Measurements from ENCODE around the gene EPHB3.

The EPHB3 gene

DNA sequence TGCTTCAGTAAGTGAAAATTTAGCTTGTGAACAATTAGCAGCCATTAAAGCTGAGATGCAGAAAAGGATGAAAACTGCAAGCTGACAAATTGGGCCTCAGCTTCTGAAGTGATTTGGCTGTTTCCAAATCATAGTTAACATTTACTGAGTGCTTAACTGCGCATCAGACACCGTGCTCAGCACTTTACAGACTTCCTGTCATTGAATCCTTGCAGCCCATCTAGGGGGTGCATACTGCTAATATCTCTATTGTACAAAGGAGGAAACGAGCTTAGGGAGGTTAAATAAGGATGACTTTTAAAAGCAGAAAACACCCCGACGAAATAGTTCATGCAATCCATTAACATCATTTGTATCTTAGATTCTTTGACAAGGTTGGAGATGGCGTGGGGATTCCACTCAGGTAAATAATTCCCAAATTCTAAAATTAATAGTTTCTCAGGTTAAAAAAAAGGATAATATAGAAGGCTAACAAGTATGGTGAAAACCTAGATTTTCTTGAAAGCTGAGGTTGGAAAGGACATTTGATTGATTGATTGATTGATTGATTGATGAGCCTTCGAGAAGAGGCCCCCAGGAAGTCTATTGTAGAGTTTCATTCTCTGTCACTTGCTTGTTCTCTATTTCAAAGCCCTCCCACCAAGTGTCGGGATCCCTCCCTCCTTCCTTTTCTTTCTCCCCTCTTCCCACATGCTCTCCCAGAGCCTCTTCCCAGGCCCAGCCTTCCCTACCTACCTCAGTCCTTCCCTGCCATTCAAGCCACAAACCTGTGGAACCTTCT, 23.5 kb upstream of the EPHB3 start:
- no peaks in the 10 kb centered on the region for H3K9me3 ChIP-seq (replicated peaks; ENCODE audit: low read length)
- peaks cover 69% of the 10 kb centered on the region for H3K27me3 ChIP-seq (ENCODE audit: control insufficient read depth, insufficient read depth, low read length)
- no peaks in the 10 kb centered on the region for H3K4me1 ChIP-seq (ENCODE audit: control insufficient read depth, insufficient read depth, low read length)
- no peak overlapping the region for H3K9ac ChIP-seq (ENCODE audit: low read depth, low read length)
- H3K4me3 ChIP-seq (ENCODE audit: low read length), result no peak overlapping the region
- H3K4me2 ChIP-seq (ENCODE audit: low read length), result no peak overlapping the region
- H3K36me3 ChIP-seq (ENCODE audit: insufficient read depth, low read length), result no peaks in the 10 kb centered on the region

DNA sequence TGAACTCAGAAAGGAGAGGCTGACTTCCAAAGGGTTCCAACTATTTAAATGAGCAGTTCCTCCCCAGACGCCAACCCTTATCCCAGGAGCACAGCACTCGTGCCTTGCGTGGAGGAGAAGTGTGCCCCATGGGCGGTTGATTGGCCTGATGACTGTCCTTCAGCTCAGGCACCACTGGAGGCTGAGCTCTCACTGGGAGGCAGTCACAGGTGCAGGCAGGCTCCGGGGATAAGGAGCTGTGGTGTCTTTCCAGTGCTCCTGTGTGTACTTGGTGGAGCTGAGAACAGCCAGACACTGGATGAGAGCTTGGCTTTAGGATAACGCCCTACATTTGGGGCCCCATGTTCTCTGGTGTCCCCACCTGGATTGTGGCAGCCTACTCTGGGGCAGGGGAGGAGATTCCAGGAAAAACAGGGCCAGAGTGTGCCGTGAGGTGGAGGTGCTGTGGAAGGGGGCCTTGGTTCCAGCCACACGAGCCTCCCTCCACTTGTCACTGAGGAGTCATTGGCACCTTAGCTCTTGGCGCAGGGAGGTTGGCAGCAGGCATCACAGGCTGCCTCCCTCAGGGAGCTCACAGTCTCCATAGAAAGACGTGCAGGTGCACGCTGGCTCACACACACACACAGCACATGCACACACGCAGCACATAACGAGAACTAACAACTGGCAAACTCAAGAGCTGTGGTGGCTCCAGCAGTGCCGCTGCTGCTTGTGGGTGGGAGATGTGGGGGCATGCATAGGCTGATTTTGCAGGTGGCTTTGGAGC, 22.7 kb upstream of the EPHB3 start:
- Histone ChIP-seq H3K4me2 (ENCODE audit: low read length) (no peak overlapping the region), H3K4me3 (ENCODE audit: low read length) (no peak overlapping the region), H3K9me3 (replicated peaks; ENCODE audit: low read length) (no peaks in the 10 kb centered on the region), H3K36me3 (ENCODE audit: insufficient read depth, low read length) (no peaks in the 10 kb centered on the region), H3K4me1 (ENCODE audit: control insufficient read depth, insufficient read depth, low read length) (no peaks in the 10 kb centered on the region), H3K27me3 (ENCODE audit: control insufficient read depth, insufficient read depth, low read length) (peaks cover 71% of the 10 kb centered on the region), H3K9ac (ENCODE audit: low read depth, low read length) (no peak overlapping the region)

DNA sequence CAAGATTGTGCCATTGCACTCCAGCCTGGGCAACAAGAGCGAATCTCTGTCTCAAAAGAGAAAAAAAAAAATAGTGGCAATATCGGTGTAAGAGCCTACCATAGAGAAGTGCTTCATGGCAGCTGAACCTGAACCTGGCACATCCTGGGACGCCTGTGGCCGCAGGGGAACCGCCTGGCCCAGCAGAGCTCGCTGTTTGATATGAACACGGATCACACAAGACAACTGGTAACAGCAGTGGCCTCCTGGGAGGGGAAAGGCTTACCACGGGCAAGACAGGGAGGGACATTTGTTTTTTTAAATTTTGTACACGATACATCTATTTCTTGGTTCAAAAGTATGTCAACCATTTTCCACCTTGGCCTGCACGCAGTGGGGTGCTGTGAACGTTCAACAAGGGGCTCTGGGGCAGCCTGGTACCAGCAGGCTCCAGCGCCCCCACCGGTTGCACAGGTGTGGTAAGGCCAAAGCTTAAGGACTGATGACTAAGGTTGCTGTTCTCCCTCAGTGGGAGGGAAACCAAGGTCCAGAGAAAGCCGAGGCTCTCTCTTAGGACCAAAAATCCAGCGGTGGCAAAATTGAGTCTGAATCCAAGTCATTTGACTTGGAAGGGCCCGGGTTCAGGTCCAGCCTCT, 21.7 kb upstream of the EPHB3 start:
- Histone ChIP-seq H3K9ac (ENCODE audit: low read depth, low read length) (no peak overlapping the region), H3K4me3 (ENCODE audit: low read length) (no peak overlapping the region), H3K9me3 (replicated peaks; ENCODE audit: low read length) (no peaks in the 10 kb centered on the region), H3K4me2 (ENCODE audit: low read length) (no peak overlapping the region), H3K4me1 (ENCODE audit: control insufficient read depth, insufficient read depth, low read length) (no peaks in the 10 kb centered on the region), H3K27me3 (ENCODE audit: control insufficient read depth, insufficient read depth, low read length) (peaks cover 72% of the 10 kb centered on the region), H3K36me3 (ENCODE audit: insufficient read depth, low read length) (no peaks in the 10 kb centered on the region)

DNA sequence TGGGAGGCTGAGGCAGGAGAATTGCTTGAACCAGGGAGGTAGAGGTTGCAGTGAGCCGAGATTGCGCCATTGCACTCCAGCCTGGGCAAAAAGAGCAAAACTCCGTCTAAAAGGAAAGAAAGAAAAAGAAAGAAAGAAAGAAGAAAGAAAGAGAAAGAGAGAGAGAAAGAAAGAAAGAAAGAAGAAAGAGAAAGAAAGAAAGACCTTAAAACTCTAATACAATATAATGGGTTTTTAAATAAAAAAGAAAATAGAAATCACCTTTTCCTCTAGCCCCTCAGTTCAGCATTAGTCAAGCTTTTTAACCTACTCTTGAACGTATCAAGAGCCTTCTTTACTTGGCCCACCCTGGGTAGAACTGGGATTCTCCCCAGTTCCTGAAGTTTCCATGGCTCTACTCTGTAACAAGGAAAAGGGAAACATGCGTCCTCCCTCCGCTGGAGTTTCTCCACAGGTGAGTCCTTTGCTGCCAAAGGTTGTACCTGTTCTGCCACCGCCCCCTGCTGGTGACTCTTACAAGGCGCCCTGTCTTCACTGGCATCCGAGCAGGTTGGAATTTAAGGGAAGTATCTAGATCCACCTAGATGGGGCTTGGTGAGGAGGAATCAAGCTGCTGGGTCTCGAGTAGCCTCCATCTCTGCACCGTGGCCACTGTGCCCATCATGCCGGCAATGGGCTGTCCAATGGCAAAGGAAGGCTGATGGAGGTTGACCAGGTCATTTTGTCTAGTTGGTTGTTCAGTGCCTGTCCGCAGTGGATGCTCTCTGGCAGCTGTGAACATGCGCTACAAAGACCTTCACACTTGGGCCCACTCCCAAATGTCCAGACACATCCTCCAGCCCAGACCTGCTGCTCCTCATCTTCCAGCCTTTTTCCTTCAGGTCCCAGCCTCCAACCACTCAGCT, 20.6 kb upstream of the EPHB3 start:
- H3K27me3 ChIP-seq (ENCODE audit: control insufficient read depth, insufficient read depth, low read length), result peaks cover 68% of the 10 kb centered on the region
- H3K9ac ChIP-seq (ENCODE audit: low read depth, low read length), result no peak overlapping the region
- H3K9me3 ChIP-seq (replicated peaks; ENCODE audit: low read length), result no peaks in the 10 kb centered on the region
- H3K4me1 ChIP-seq (ENCODE audit: control insufficient read depth, insufficient read depth, low read length), result no peaks in the 10 kb centered on the region
- H3K36me3 ChIP-seq (ENCODE audit: insufficient read depth, low read length), result no peaks in the 10 kb centered on the region
- H3K4me2 ChIP-seq (ENCODE audit: low read length), result no peak overlapping the region
- no peak overlapping the region for H3K4me3 ChIP-seq (ENCODE audit: low read length)

DNA sequence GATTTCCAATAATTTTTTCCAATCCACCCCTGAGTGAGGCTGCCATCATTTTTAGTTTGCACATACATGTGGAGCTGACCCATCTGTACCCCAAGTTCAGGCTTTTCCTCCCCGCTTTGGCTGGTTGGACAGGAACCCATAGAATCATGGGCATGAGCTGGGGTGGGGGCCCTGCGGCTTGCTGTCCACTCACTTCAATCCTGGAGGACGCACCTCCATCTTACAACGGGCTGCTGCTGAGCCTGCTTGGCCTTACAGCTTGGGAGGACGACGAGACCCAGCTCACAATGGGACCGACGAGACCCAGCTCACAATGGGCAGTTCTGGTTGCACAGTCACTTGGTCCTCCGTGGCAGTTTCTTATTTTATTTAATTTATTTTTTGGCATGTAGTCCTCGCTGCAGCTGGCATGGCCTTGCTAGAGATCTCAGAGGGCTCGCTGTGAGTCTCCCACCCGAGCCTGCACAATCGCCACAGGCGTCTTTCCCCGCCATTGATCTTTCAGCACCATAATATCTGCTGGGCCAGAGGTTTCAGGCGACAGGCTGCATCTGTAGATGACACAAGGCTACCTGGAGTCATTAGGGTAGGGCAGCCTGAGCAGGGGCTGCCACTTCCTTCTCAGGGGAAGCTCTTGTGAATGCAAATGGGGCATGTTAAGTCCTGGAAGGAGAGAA, 19.6 kb upstream of the EPHB3 start:
- H3K4me2 ChIP-seq (ENCODE audit: low read length), result no peak overlapping the region
- H3K9me3 ChIP-seq (replicated peaks; ENCODE audit: low read length), result no peaks in the 10 kb centered on the region
- no peaks in the 10 kb centered on the region for H3K36me3 ChIP-seq (ENCODE audit: insufficient read depth, low read length)
- H3K9ac ChIP-seq (ENCODE audit: low read depth, low read length), result no peak overlapping the region
- H3K4me3 ChIP-seq (ENCODE audit: low read length), result no peak overlapping the region
- H3K4me1 ChIP-seq (ENCODE audit: control insufficient read depth, insufficient read depth, low read length), result no peaks in the 10 kb centered on the region
- H3K27me3 ChIP-seq (ENCODE audit: control insufficient read depth, insufficient read depth, low read length), result peaks cover 63% of the 10 kb centered on the region

DNA sequence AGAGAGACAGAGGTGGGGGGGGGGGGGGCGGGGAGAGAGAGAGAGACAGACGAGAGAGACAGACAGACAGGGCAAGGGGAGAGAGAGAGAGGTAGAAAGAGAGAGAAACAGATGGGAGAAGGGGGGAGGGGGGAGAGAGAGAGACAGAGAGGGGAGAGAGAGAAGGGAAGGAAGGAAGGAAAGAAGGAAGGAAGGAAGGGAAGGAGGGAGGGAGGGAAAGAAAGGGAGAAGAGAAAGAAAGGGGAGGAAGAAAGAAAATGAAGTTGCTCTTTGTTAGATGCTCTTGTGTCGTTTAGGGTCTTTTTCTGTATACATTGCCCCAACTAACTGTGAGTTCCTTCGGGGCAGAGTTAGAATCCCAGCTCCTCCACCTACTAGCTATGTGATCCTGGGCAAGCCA, 19.0 kb upstream of the EPHB3 start:
- no peak overlapping the region for H3K9ac ChIP-seq (ENCODE audit: low read depth, low read length)
- no peaks in the 10 kb centered on the region for H3K9me3 ChIP-seq (replicated peaks; ENCODE audit: low read length)
- H3K27me3 ChIP-seq (ENCODE audit: control insufficient read depth, insufficient read depth, low read length), result peaks cover 57% of the 10 kb centered on the region
- H3K36me3 ChIP-seq (ENCODE audit: insufficient read depth, low read length), result no peaks in the 10 kb centered on the region
- H3K4me3 ChIP-seq (ENCODE audit: low read length), result no peak overlapping the region
- H3K4me1 ChIP-seq (ENCODE audit: control insufficient read depth, insufficient read depth, low read length), result no peaks in the 10 kb centered on the region
- H3K4me2 ChIP-seq (ENCODE audit: low read length), result no peak overlapping the region

DNA sequence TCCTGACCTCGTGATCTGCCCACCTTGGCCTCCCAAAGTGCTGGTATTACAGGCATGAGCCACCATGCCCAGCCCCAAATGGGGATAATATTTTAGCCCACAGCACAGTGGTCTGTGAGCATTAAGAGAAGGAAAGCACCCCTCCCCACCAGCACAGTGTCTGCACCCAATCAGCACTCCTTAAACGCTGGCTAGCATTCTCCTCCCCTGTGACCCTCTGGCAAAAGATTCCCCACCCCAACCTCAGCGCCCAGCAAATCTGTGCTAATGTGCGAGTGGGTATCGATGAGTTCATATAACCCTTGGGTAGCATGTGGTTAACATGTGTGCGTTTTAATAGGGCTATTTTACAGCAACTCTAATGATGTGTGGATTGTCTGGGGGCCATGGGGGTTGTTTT, 18.3 kb upstream of the EPHB3 start:
- Histone ChIP-seq H3K4me3 (ENCODE audit: low read length) (no peak overlapping the region), H3K36me3 (ENCODE audit: insufficient read depth, low read length) (no peaks in the 10 kb centered on the region), H3K27me3 (ENCODE audit: control insufficient read depth, insufficient read depth, low read length) (peaks cover 53% of the 10 kb centered on the region), H3K4me1 (ENCODE audit: control insufficient read depth, insufficient read depth, low read length) (no peaks in the 10 kb centered on the region), H3K4me2 (ENCODE audit: low read length) (no peak overlapping the region), H3K9me3 (replicated peaks; ENCODE audit: low read length) (no peaks in the 10 kb centered on the region), H3K9ac (ENCODE audit: low read depth, low read length) (no peak overlapping the region)

DNA sequence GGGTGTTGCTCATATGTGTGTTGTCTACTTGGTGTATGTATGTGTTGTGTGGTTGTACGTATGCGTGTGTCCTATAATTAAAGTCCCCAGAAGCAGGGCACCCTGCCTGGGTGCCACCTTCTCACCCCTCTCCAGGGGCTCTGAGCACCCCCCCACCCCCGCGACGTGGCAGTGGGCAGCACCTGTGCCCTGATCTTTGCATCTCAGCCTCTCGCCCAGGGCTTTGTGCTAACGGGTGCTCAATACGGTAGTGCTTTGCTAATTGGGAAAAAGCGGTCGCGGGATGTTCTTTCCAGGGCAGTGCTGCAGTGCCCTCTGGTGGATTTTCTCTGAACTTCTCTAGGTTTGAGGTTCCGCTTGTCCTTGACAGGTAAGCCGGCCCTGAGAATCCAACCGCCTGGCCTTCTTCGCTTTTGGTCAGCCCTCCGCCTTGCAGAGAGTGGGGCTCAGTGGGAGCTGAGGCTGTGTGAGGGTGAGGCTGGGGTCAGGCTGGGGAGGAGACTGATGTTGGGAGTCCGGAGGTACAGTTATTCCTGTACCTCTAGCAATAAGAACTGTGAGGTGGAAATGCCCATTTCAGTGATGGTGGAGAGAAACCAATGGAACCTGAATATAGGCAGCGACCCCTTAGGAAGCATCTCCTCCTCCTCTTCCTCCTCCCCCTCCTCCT, 17.6 kb upstream of the EPHB3 start:
- Histone ChIP-seq H3K27me3 (ENCODE audit: control insufficient read depth, insufficient read depth, low read length) (peaks cover 47% of the 10 kb centered on the region), H3K36me3 (ENCODE audit: insufficient read depth, low read length) (no peaks in the 10 kb centered on the region), H3K9ac (ENCODE audit: low read depth, low read length) (no peak overlapping the region), H3K4me3 (ENCODE audit: low read length) (no peak overlapping the region), H3K4me1 (ENCODE audit: control insufficient read depth, insufficient read depth, low read length) (no peaks in the 10 kb centered on the region), H3K9me3 (replicated peaks; ENCODE audit: low read length) (no peaks in the 10 kb centered on the region), H3K4me2 (ENCODE audit: low read length) (no peak overlapping the region)

DNA sequence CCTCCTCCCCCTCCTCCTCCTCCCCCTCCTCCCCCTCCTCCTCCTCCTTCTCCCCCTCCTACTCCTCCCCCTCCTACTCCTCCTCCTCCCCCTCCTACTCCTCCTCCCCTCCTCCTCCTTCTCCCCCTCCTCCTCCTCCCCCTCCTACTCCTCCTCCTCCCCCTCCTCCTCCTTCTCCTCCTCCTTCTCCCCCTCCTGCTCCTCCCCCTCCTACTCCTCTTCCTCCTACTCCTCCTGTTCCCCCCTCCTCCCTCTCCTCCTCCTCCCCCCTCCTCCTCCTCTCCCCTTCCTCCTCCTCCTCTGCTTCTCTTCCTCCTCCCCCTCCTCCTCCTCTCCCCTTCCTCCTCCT, 17.1 kb upstream of the EPHB3 start:
- Histone ChIP-seq H3K9ac (ENCODE audit: low read depth, low read length) (no peak overlapping the region), H3K4me3 (ENCODE audit: low read length) (no peak overlapping the region)

DNA sequence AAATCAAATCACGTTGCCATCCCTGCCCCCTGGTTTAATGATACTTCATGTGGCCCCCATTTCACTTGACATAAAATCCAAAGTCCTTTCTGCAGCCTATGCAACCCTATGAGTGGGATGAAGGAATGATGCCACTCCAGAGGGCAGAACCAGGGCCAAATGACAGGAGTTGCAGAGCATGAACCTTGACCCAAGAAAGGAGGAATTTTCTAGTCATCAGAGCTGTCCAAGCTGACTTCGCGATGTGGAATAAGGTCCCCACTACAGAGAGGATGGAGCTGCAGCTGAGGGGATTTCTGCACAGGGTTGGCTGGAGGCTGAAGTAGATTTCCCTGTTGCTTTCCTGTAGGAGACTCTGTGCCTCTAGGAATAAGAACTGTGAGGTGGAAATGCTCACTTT, 15.8 kb upstream of the EPHB3 start:
- Histone ChIP-seq H3K36me3 (ENCODE audit: insufficient read depth, low read length) (no peaks in the 10 kb centered on the region), H3K4me1 (ENCODE audit: control insufficient read depth, insufficient read depth, low read length) (no peaks in the 10 kb centered on the region), H3K9me3 (replicated peaks; ENCODE audit: low read length) (no peaks in the 10 kb centered on the region), H3K4me3 (ENCODE audit: low read length) (no peak overlapping the region), H3K4me2 (ENCODE audit: low read length) (no peak overlapping the region), H3K9ac (ENCODE audit: low read depth, low read length) (no peak overlapping the region), H3K27me3 (ENCODE audit: control insufficient read depth, insufficient read depth, low read length) (peaks cover 56% of the 10 kb centered on the region)

More for the DNA sequence above, 17.1 kb upstream of the EPHB3 start:
- no peaks in the 10 kb centered on the region for H3K9me3 ChIP-seq (replicated peaks; ENCODE audit: low read length)
- no peaks in the 10 kb centered on the region for H3K36me3 ChIP-seq (ENCODE audit: insufficient read depth, low read length)
- H3K4me2 ChIP-seq (ENCODE audit: low read length), result no peak overlapping the region
- H3K4me1 ChIP-seq (ENCODE audit: control insufficient read depth, insufficient read depth, low read length), result no peaks in the 10 kb centered on the region
- peaks cover 47% of the 10 kb centered on the region for H3K27me3 ChIP-seq (ENCODE audit: control insufficient read depth, insufficient read depth, low read length)
